ENCODE measurements around the gene MBTD1. TPM values are rescaled to one million over a fixed set of nuclear protein-coding genes. Genes with fewer than 3 reads are reported as not detected.
A peak's percentile ranks its signal among the peaks of the same experiment; 100 is the strongest.

The MBTD1 gene
- total and polyA plus RNA-seq, 2 experiments from 2014 or later: 1.6 to 4.8 TPM

- no peaks in the 10 kb centered on the region for H3K27me3 ChIP-seq (replicated peaks; ENCODE audit: insufficient read depth)
- TF ChIP-seq EZH2phosphoT487 (IDR thresholded peaks at IDR 0.05; ENCODE audit: insufficient read depth, low read depth): no peak
- TF ChIP-seq EZH2 (IDR thresholded peaks at IDR 0.05; ENCODE audit: insufficient read depth, poor library complexity, severe bottlenecking): no peak
- no peaks in the 10 kb centered on the region for H3K9me2 ChIP-seq (ENCODE audit: insufficient read depth)
- H3K36me3 ChIP-seq (ENCODE audit: low read depth): no peaks in the 10 kb centered on the region
- H3K79me2 ChIP-seq (ENCODE audit: insufficient read depth): no peaks in the 10 kb centered on the region
- no peaks in the 10 kb centered on the region for H4K20me1 ChIP-seq (ENCODE audit: insufficient read depth)
- peaks cover 11% of the 10 kb centered on the region for H3K4me1 ChIP-seq (ENCODE audit: insufficient read depth)
- no peak overlapping the region for H3K9ac ChIP-seq
- in situ Hi-C loops (cut with MboI): no loop called here
- no peak overlapping the region for H3K27ac ChIP-seq
- H3K4me3 ChIP-seq: no peak overlapping the region
- no peak for DNase-seq
- H3F3A ChIP-seq (ENCODE audit: insufficient read depth): peaks cover 5% of the 10 kb centered on the region
- no peaks in the 10 kb centered on the region for H3K9me3 ChIP-seq (ENCODE audit: low read depth)
- H3K4me2 ChIP-seq (ENCODE audit: unreplicated experiment): no peak overlapping the region
- no peak overlapping the region for H2AFZ ChIP-seq
- WGBS, 2 experiments (ENCODE audit: low coverage in 1 of 2, low lambda C conversion rate in 2 of 2, missing lambda C conversion rate in 2 of 2): 75 to 77% methylated on average over 2 of the region's 2 CpGs
These were observed 117.3 kb downstream of the MBTD1 start for GRCh38 chr17:51142597-51142996.

GRCh38 chr17:51135956-51136355 is 123.9 kb downstream of the MBTD1 start:
- no peak overlapping the region for H3K4me2 ChIP-seq (ENCODE audit: unreplicated experiment)
- H3K9me3 ChIP-seq (ENCODE audit: low read depth): no peaks in the 10 kb centered on the region
- no peaks in the 10 kb centered on the region for H3K79me2 ChIP-seq (ENCODE audit: insufficient read depth)
- TF ChIP-seq EZH2 (IDR thresholded peaks at IDR 0.05; ENCODE audit: insufficient read depth, poor library complexity, severe bottlenecking) (no peak), EZH2phosphoT487 (IDR thresholded peaks at IDR 0.05; ENCODE audit: insufficient read depth, low read depth) (no peak)
- H2AFZ ChIP-seq: no peak overlapping the region
- peaks cover 11% of the 10 kb centered on the region for H3K4me1 ChIP-seq (ENCODE audit: insufficient read depth)
- no peak overlapping the region for H3K9ac ChIP-seq
- no peak for DNase-seq
- 78 to 79% methylated on average over 3 of the region's 3 CpGs for WGBS, 2 experiments (ENCODE audit: low coverage in 1 of 2, low lambda C conversion rate in 2 of 2, missing lambda C conversion rate in 2 of 2)
- H4K20me1 ChIP-seq (ENCODE audit: insufficient read depth): no peaks in the 10 kb centered on the region
- no peaks in the 10 kb centered on the region for H3K27me3 ChIP-seq (replicated peaks; ENCODE audit: insufficient read depth)
- no peaks in the 10 kb centered on the region for H3K36me3 ChIP-seq (ENCODE audit: low read depth)
- in situ Hi-C loops (cut with MboI): no loop called here
- H3K27ac ChIP-seq: no peak overlapping the region
- H3K9me2 ChIP-seq (ENCODE audit: insufficient read depth): no peaks in the 10 kb centered on the region
- no peak overlapping the region for H3K4me3 ChIP-seq
- H3F3A ChIP-seq (ENCODE audit: insufficient read depth): 0 out of 2 replicates have a peak, but pooled peaks cover 7% of the 10 kb centered on the region

GRCh38 chr17:51133365-51133764 is 126.5 kb downstream of the MBTD1 start:
- Histone ChIP-seq H3K9ac (no peak overlapping the region), H3K9me3 (ENCODE audit: low read depth) (no peaks in the 10 kb centered on the region), H3F3A (ENCODE audit: insufficient read depth) (0 out of 2 replicates have a peak, but pooled peaks cover 7% of the 10 kb centered on the region), H3K9me2 (ENCODE audit: insufficient read depth) (no peaks in the 10 kb centered on the region), H3K27ac (peak overlapping the region; percentile 38), H3K27me3 (replicated peaks; ENCODE audit: insufficient read depth) (no peaks in the 10 kb centered on the region), H2AFZ (peak overlapping the region; percentile 66), H3K4me2 (ENCODE audit: unreplicated experiment) (peak overlapping the region; percentile 11), H3K36me3 (ENCODE audit: low read depth) (no peaks in the 10 kb centered on the region), H3K4me1 (ENCODE audit: insufficient read depth) (peaks cover 11% of the 10 kb centered on the region), H3K4me3 (no peak overlapping the region), H3K79me2 (ENCODE audit: insufficient read depth) (no peaks in the 10 kb centered on the region), H4K20me1 (ENCODE audit: insufficient read depth) (no peaks in the 10 kb centered on the region)
- DNase-seq: no peak
- in situ Hi-C loops (cut with MboI): no loop called here
- WGBS, 2 experiments (ENCODE audit: low coverage in 1 of 2, low lambda C conversion rate in 2 of 2, missing lambda C conversion rate in 2 of 2): 14 to 19% methylated on average over 2 of the region's 2 CpGs
- TF ChIP-seq EZH2phosphoT487 (IDR thresholded peaks at IDR 0.05; ENCODE audit: insufficient read depth, low read depth) (no peak), EZH2 (IDR thresholded peaks at IDR 0.05; ENCODE audit: insufficient read depth, poor library complexity, severe bottlenecking) (no peak)

- no peaks in the 10 kb centered on the region for H3K9me2 ChIP-seq (ENCODE audit: insufficient read depth)
- no peaks in the 10 kb centered on the region for H3K27me3 ChIP-seq (replicated peaks; ENCODE audit: insufficient read depth)
- TF ChIP-seq EZH2 (IDR thresholded peaks at IDR 0.05; ENCODE audit: insufficient read depth, poor library complexity, severe bottlenecking): no peak
- TF ChIP-seq EZH2phosphoT487 (IDR thresholded peaks at IDR 0.05; ENCODE audit: insufficient read depth, low read depth): no peak
- H3K9me3 ChIP-seq (ENCODE audit: low read depth): no peaks in the 10 kb centered on the region
- no peak overlapping the region for H3K9ac ChIP-seq
- no peaks in the 10 kb centered on the region for H3K36me3 ChIP-seq (ENCODE audit: low read depth)
- peak; percentile 61 for DNase-seq
- H2AFZ ChIP-seq: peak overlapping the region; percentile 66
- H3K4me2 ChIP-seq (ENCODE audit: unreplicated experiment): peak overlapping the region; percentile 11
- peak overlapping the region; percentile 38 for H3K27ac ChIP-seq
- in situ Hi-C loops (cut with MboI): no loop called here
- H3K4me1 ChIP-seq (ENCODE audit: insufficient read depth): peaks cover 11% of the 10 kb centered on the region
- H3K4me3 ChIP-seq: no peak overlapping the region
- H3K79me2 ChIP-seq (ENCODE audit: insufficient read depth): no peaks in the 10 kb centered on the region
- 0 out of 2 replicates have a peak, but pooled peaks cover 7% of the 10 kb centered on the region for H3F3A ChIP-seq (ENCODE audit: insufficient read depth)
- no peaks in the 10 kb centered on the region for H4K20me1 ChIP-seq (ENCODE audit: insufficient read depth)
These were observed 126.9 kb downstream of the MBTD1 start for GRCh38 chr17:51132964-51133319.

- no peaks in the 10 kb centered on the region for H4K20me1 ChIP-seq (ENCODE audit: insufficient read depth)
- TF ChIP-seq EZH2 (IDR thresholded peaks at IDR 0.05; ENCODE audit: insufficient read depth, poor library complexity, severe bottlenecking) (no peak), EZH2phosphoT487 (IDR thresholded peaks at IDR 0.05; ENCODE audit: insufficient read depth, low read depth) (no peak)
- WGBS, 2 experiments (ENCODE audit: low coverage in 1 of 2, low lambda C conversion rate in 2 of 2, missing lambda C conversion rate in 2 of 2): 37 to 42% methylated on average over 3 of the region's 3 CpGs
- no peak overlapping the region for H3K9ac ChIP-seq
- no peaks in the 10 kb centered on the region for H3K27me3 ChIP-seq (replicated peaks; ENCODE audit: insufficient read depth)
- no peaks in the 10 kb centered on the region for H3K9me3 ChIP-seq (ENCODE audit: low read depth)
- no peaks in the 10 kb centered on the region for H3K9me2 ChIP-seq (ENCODE audit: insufficient read depth)
- H3K4me2 ChIP-seq (ENCODE audit: unreplicated experiment): no peak overlapping the region
- no peak overlapping the region for H3K27ac ChIP-seq
- H3K4me3 ChIP-seq: no peak overlapping the region
- in situ Hi-C loops (cut with MboI): no loop called here
- peaks cover 5% of the 10 kb centered on the region for H3K4me1 ChIP-seq (ENCODE audit: insufficient read depth)
- H2AFZ ChIP-seq: no peak overlapping the region
- peak; percentile 39 for DNase-seq
- no peaks in the 10 kb centered on the region for H3K36me3 ChIP-seq (ENCODE audit: low read depth)
- 0 out of 2 replicates have a peak, but pooled peaks cover 3% of the 10 kb centered on the region for H3F3A ChIP-seq (ENCODE audit: insufficient read depth)
- H3K79me2 ChIP-seq (ENCODE audit: insufficient read depth): no peaks in the 10 kb centered on the region
These were observed 131.8 kb downstream of the MBTD1 start for GRCh38 chr17:51128076-51128475.

Other genes starting within 250 kb of the MBTD1 start
- 50.3 and 58.8 TPM in 2 replicates for gene SPAG9, start 139.2 kb downstream of the MBTD1 start, total RNA-seq (2014; rRNA removed; shearing (Covaris generic))
- gene SPAG9, start 139.2 kb downstream of the MBTD1 start, polyA plus RNA-seq (2016; fragmentation: Nextera tagmentation; extraction: Ambion mirVana): 19.9 and 21.5 TPM in 2 replicates
- 132 and 133 TPM in 2 replicates for gene NME1, start 106.5 kb downstream of the MBTD1 start, total RNA-seq (2014; rRNA removed; shearing (Covaris generic))
- gene NME1, start 106.5 kb downstream of the MBTD1 start, polyA plus RNA-seq (2016; fragmentation: Nextera tagmentation; extraction: Ambion mirVana): 242 and 250 TPM in 2 replicates
- gene NME2, start 93.6 kb downstream of the MBTD1 start, total RNA-seq (2014; rRNA removed; shearing (Covaris generic)): 673 and 725 TPM in 2 replicates
- 919 and 933 TPM in 2 replicates for gene NME2, start 93.6 kb downstream of the MBTD1 start, polyA plus RNA-seq (2016; fragmentation: Nextera tagmentation; extraction: Ambion mirVana)
- 26.8 and 27.9 TPM in 2 replicates for gene UTP18, start 497 bp upstream of the MBTD1 start, total RNA-seq (2014; rRNA removed; shearing (Covaris generic))
- gene UTP18, start 497 bp upstream of the MBTD1 start, polyA plus RNA-seq (2016; fragmentation: Nextera tagmentation; extraction: Ambion mirVana): 31.4 and 34.0 TPM in 2 replicates